SIG-M5 treated with dmso at 0.1 percent for 504 hours (cell line): ENCODE measurements around the gene CDC42EP1.

Experiments
- DNase-seq: peaks from one replicate; lab custom pipeline; 2025; ENCODE audit not compliant: unreplicated experiment; lab: John Stamatoyannopoulos, UW

Gene CDC42EP1

GRCh38 chr22:37559521-37559900, 769 bp upstream of the CDC42EP1 start:
- DNase-seq, result no peak

- no peak for DNase-seq
These were observed 430 bp downstream of the CDC42EP1 start for GRCh38 chr22:37560608-37561211.

- DNase-seq, result peak; percentile 51
These were observed 1.1 kb downstream of the CDC42EP1 start for GRCh38 chr22:37561212-37562048.

GRCh38 chr22:37562049-37562875, 2.0 kb downstream of the CDC42EP1 start:
- DNase-seq, result no peak

- peak; percentile 9 for DNase-seq
These were observed 3.1 kb downstream of the CDC42EP1 start for GRCh38 chr22:37563153-37564081.

GRCh38 chr22:37564111-37564711, 3.9 kb downstream of the CDC42EP1 start:
- DNase-seq, result no peak

- DNase-seq, result no peak
These were observed 5.5 kb downstream of the CDC42EP1 start for GRCh38 chr22:37565830-37566229.

GRCh38 chr22:37566329-37566837, 6.1 kb downstream of the CDC42EP1 start:
- DNase-seq, result no peak

- DNase-seq, result peak; percentile 35
These were observed 6.9 kb downstream of the CDC42EP1 start for GRCh38 chr22:37566903-37567798.

GRCh38 chr22:37568012-37568411, 7.7 kb downstream of the CDC42EP1 start:
- DNase-seq, result no peak

GRCh38 chr22:37568448-37569008, 8.2 kb downstream of the CDC42EP1 start:
- DNase-seq, result no peak

GRCh38 chr22:37569009-37569920, 9.0 kb downstream of the CDC42EP1 start:
- DNase-seq, result no peak

GRCh38 chr22:37569921-37570660, 9.8 kb downstream of the CDC42EP1 start:
- DNase-seq, result no peak

- no peak for DNase-seq
These were observed 10.3 kb downstream of the CDC42EP1 start for GRCh38 chr22:37570661-37570976.

- no peak for DNase-seq
These were observed 11.1 kb downstream of the CDC42EP1 start for GRCh38 chr22:37571258-37571991.

GRCh38 chr22:37571992-37572373, 11.7 kb downstream of the CDC42EP1 start:
- no peak for DNase-seq
